Measurements from ENCODE around the gene XPO5.
A peak's percentile ranks its signal among the peaks of the same experiment; 100 is the strongest.

Gene XPO5

DNA sequence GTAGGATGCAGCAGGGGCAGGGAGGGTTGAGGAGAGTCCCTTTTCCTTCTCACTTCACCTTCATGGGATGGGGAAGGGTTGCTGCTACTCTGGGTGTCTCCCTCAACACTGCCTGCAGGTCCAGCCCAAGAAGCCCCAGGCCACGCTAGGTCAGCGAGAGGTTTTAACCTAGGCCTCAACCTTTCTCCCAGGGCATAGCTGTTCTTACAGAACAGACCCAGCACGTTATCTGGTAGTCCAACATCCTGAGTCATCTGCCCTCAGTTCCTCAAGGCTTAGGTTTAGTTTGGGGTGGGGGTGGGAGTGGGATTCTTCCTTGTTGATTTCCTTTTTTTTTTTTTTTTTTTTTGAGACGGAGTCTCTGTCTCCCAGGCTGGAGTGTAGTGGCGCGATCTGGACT, 81.5 kb downstream of the XPO5 start:
- Histone ChIP-seq H3K4me1 (no peaks in the 10 kb centered on the region), H3K4me3 (no peak overlapping the region), H3K27me3 (ENCODE audit: low read depth) (no peaks in the 10 kb centered on the region), H3K36me3 (replicated peaks) (peaks cover 15% of the 10 kb centered on the region), H3K9me3 (no peaks in the 10 kb centered on the region)
- DNase-seq (ENCODE audit: low spot score in 2 of 2) = no peak
- in situ Hi-C loops (cut with MboI; ENCODE audit: low sequenced_read_pairs) = no loop called here

DNA sequence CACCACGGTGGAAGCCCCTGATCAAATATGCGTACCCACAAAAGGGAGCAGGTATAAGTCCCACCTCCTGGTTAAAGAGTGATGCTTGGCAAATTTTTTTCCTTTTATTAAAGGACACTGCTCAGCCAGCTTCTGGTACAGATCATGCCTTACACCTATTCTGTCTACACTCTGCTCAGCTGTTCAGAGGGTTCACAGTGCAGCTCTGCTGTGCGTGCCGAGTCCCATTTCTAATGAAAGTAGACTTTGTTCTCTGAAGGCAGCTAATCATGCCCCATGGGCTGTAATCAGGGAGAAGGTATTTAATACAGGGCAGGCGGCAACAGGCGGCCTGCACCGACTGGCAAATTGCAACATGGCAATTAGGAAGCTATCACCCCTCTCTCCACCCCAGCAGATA, 82.0 kb downstream of the XPO5 start:
- Histone ChIP-seq H3K27me3 (ENCODE audit: low read depth) (no peaks in the 10 kb centered on the region), H3K4me1 (no peaks in the 10 kb centered on the region), H3K36me3 (replicated peaks) (peaks cover 10% of the 10 kb centered on the region), H3K4me3 (no peak overlapping the region), H3K9me3 (no peaks in the 10 kb centered on the region)
- in situ Hi-C loops (cut with MboI; ENCODE audit: low sequenced_read_pairs) = no loop called here
- no peak for DNase-seq (ENCODE audit: low spot score in 2 of 2)

DNA sequence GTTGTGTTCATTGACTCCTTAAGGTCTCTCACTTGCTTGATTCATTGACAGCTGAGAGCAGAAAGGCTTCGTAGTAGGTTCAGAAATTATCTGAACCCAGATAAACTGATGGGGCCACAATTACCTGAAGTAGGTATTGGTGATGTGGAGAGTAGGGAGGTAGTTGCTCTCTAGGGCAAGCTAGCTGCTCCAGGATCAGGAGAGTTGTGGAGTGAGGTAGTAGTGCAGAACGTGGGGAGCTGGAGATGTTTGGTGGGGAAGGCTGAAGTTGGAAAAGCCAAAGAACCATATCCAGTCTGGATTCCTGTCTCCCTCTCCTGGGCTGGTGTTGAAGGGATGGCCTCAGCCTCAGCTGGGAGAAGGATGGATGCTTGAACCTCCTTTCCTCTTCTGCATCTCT, 82.6 kb downstream of the XPO5 start:
- H3K4me1 ChIP-seq = no peaks in the 10 kb centered on the region
- DNase-seq (ENCODE audit: low spot score in 2 of 2) = no peak
- in situ Hi-C loops (cut with MboI; ENCODE audit: low sequenced_read_pairs) = no loop called here
- H3K27me3 ChIP-seq (ENCODE audit: low read depth) = no peaks in the 10 kb centered on the region
- H3K36me3 ChIP-seq (replicated peaks) = peaks cover 4% of the 10 kb centered on the region
- no peak overlapping the region for H3K4me3 ChIP-seq
- no peaks in the 10 kb centered on the region for H3K9me3 ChIP-seq

DNA sequence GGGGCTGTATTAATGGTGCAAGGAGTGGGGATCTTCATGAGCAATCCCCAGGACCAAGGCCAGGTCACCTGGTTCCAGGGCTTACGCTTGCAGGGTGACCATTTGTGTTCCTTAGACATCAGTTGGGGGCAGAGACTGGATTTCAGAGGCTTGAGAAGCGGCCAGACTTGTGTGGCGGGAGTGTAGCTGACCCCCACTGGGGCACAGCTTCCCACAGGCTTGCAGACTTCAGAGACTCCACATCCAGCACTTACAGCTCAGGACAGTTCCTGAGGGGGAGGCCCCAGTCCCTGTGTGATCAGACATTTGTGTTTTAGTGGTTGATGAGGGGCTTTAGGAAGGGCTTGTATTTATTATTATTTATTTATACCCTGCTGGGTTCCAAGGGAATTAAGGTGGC, 83.2 kb downstream of the XPO5 start:
- Histone ChIP-seq H3K4me1 (no peaks in the 10 kb centered on the region), H3K9me3 (no peaks in the 10 kb centered on the region), H3K27me3 (ENCODE audit: low read depth) (no peaks in the 10 kb centered on the region), H3K4me3 (no peak overlapping the region), H3K36me3 (replicated peaks) (0 out of 2 replicates have a peak, but pooled peaks cover 2% of the 10 kb centered on the region)
- in situ Hi-C loops (cut with MboI; ENCODE audit: low sequenced_read_pairs) = no loop called here
- DNase-seq (ENCODE audit: low spot score in 2 of 2) = no peak

DNA sequence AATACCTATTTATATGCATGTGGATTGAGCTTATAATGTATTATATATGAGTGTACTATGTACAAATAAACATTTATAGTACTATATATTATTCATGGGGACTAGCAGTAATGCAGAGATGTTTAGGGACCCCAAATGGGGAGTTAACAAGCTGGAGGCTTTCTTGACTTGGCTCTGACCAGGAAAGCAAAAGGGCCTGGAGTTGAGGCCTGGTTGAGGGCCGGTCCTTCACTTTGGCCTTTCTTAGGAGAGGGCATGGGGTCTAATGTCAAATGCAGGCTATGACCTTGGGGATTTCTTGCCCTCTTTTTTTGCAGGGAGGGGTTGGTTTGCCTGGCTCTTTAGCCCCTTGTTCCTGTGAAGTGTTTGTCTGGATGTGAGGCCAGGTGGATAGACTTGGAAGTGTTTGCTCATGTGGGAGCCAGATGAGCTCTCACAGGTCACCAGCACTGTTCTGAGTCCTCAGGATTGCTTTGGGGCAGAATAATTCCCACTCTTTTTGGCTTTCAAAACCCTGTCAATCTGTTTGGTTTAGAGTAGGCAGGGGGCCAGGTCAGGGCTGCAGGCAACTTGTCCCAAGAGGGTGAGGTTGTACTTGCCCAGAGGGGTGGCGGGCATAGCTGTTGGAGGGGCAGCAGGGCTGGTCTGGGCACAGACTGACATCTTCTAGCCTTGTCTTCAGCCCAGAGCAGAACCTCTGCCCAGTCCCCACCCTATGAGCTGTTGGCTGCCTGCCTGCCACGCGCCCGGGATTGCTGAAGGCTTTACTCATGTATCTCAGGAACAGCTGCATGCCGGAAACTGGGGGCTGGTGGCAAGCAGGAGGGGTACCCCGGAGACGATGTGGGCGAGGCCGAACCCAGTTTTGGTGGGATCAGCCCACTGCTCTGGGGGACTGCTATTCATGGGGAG, 83.8 kb downstream of the XPO5 start:
- in situ Hi-C loops (cut with MboI; ENCODE audit: low sequenced_read_pairs) = no loop called here
- Histone ChIP-seq H3K4me3 (no peak overlapping the region), H3K4me1 (no peaks in the 10 kb centered on the region), H3K36me3 (replicated peaks) (no peaks in the 10 kb centered on the region), H3K27me3 (ENCODE audit: low read depth) (no peaks in the 10 kb centered on the region), H3K9me3 (no peaks in the 10 kb centered on the region)
- no peak for DNase-seq (ENCODE audit: low spot score in 2 of 2)

DNA sequence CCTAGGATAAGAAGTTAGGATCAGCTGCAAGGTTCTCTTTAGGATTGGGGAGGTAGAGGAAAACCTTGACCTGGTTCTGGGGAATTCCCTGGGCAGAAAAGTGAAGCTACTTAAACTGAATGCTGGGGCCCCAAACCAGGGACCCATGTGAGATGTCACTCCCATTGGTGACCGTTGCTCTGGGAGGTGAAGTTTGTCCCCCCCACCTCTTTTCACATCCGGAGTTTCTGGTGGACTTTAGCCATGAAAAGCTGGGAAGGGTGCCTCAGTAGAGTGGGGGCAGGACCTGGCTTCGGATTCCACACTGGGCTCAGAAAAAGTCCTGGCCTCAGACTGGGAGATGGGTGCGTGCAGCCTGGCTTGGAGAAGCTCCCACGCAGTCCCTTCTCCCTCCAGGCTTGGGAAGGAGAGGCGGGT, 85.3 kb downstream of the XPO5 start:
- Histone ChIP-seq H3K4me1 (no peaks in the 10 kb centered on the region), H3K4me3 (no peak overlapping the region), H3K27me3 (ENCODE audit: low read depth) (no peaks in the 10 kb centered on the region), H3K36me3 (replicated peaks) (no peaks in the 10 kb centered on the region), H3K9me3 (no peaks in the 10 kb centered on the region)
- DNase-seq (ENCODE audit: low spot score in 2 of 2) = no peak
- in situ Hi-C loops (cut with MboI; ENCODE audit: low sequenced_read_pairs) = no loop called here

DNA sequence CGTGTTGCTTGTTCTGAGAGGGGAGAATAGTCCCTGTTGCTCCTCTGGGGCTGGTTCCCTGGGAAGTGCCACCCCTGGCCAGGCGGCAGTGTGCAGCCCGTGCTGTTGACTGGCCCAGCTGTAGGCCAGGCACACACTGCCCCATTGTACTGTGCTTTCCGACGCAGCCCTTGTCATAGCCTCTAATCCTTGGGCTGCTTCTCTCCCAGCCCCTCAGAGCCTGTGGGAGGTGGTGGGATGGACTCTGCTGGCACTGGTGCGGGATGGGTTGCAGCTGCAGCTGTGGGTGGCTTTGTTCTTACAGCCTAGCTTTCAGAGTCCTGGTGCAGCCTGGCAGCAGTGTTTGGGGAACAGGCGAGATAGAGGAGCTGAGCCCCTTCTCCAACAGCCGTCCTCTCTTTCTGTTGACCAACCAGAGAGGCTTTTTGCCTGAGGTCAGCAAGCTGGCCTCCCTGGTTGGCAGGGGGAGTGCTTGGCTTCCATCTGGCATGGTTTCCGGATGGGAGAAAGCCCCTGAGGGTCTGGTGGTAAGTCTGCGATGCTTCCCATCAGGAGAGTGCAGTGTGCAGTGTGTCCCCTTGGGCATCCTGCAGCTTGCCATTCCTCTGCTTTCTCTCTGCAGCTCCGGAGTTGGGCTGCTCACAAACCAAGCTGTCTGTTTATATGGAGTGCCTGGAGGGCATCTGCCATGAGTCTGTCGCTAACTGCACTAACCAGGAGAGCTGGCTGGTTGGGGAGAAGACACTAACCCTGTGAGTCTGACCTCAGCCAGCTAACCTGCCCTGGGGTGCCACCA, 86.4 kb downstream of the XPO5 start:
- no peak for DNase-seq (ENCODE audit: low spot score in 2 of 2)
- no peaks in the 10 kb centered on the region for H3K36me3 ChIP-seq (replicated peaks)
- in situ Hi-C loops (cut with MboI; ENCODE audit: low sequenced_read_pairs) = no loop called here
- no peaks in the 10 kb centered on the region for H3K9me3 ChIP-seq
- no peak overlapping the region for H3K4me3 ChIP-seq
- H3K4me1 ChIP-seq = no peaks in the 10 kb centered on the region
- H3K27me3 ChIP-seq (ENCODE audit: low read depth) = no peaks in the 10 kb centered on the region

DNA sequence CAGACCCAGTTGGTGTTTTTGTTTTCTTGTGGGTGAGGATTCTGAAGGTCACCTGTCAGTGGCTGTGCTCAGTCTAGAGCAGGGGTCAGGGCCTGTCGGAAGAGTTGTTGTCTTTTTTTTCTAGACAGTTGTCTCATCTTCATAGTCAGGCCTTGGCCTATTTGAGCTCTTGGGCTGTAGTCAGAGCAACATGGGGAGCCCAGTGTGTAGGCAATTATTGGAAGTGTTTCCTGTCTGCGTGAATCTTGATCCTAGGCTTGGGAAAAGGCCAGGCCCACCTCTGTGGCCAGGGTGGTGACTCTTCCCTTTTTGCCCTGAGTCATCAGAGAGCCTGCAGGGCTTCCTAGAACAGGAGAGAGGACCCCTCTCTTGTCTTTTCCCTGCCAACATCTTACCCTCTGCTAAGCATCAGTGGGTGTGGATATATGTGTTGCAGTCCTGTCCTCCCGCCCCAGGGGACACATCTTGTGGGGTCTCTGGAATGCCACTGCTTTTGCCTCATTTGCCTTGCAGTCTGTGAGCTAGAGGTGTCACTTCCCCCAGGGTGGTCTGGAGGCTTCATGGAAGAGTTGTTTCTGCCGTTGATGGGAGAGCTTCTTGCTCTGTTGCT, 87.1 kb downstream of the XPO5 start:
- in situ Hi-C loops (cut with MboI; ENCODE audit: low sequenced_read_pairs) = no loop called here
- no peaks in the 10 kb centered on the region for H3K36me3 ChIP-seq (replicated peaks)
- no peak for DNase-seq (ENCODE audit: low spot score in 2 of 2)
- no peaks in the 10 kb centered on the region for H3K27me3 ChIP-seq (ENCODE audit: low read depth)
- no peak overlapping the region for H3K4me3 ChIP-seq
- H3K9me3 ChIP-seq = no peaks in the 10 kb centered on the region
- H3K4me1 ChIP-seq = no peaks in the 10 kb centered on the region

DNA sequence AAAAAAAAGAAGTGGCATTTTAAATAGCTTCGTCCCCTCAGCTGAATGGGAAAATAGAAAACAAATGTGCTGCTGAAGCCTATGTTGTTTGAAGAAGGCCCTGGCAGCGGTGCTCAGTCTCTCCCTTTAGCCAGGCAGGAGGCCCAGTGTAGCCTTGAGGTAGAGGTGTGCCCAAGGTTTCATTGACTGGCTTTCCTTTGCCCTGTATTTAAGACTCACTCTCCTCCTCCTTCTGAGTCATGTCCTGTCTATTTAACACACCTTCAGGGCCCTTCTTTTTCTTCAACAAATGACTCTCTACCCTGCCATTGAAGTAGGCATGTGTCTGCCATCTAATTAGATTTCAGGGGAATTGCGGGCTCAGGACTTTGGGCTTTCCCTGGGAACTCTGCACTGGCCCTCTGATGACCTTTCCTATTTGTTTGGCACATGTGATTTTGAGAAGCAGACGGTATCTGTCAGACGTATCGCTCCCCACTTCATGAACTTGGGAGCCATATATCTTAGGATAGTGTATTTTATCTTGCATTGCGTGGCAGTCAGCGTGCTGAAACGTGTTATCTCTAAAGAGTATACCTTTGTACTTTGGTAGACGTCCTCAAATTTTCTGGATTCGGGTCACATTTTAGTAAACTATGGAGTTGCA, 94.1 kb downstream of the XPO5 start:
- no peaks in the 10 kb centered on the region for H3K9me3 ChIP-seq
- no peak for DNase-seq (ENCODE audit: low spot score in 2 of 2)
- peaks cover 8% of the 10 kb centered on the region for H3K4me1 ChIP-seq
- no peaks in the 10 kb centered on the region; the same call in 1 of the 2 replicates for H3K36me3 ChIP-seq (replicated peaks)
- in situ Hi-C loops (cut with MboI; ENCODE audit: low sequenced_read_pairs) = no loop called here
- H3K4me3 ChIP-seq = no peak overlapping the region
- H3K27me3 ChIP-seq (ENCODE audit: low read depth) = no peaks in the 10 kb centered on the region

DNA sequence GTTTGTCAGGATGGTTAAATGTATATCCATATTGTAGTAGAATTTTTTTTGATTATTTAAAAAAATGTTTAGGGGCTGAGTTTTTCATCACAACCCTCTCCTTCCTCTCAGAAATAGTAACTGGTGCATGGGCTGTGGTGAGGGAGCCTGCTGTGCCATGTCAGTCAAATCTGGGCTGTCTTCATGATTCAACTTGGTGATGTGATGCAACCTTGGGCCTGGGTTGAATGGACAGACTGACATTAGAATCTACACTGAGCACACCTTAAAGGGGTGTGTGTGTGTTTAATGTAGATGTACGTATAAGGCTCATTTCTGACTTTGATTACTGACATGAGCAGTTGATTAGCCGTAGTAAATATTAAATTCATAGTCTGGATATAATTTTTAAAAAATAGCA, 94.8 kb downstream of the XPO5 start:
- H3K9me3 ChIP-seq = no peaks in the 10 kb centered on the region
- H3K4me1 ChIP-seq = peaks cover 8% of the 10 kb centered on the region
- H3K27me3 ChIP-seq (ENCODE audit: low read depth) = no peaks in the 10 kb centered on the region
- no peak overlapping the region for H3K4me3 ChIP-seq
- H3K36me3 ChIP-seq (replicated peaks) = no peaks in the 10 kb centered on the region; the same call in 1 of the 2 replicates
- DNase-seq (ENCODE audit: low spot score in 2 of 2) = no peak
- in situ Hi-C loops (cut with MboI; ENCODE audit: low sequenced_read_pairs) = no loop called here

DNA sequence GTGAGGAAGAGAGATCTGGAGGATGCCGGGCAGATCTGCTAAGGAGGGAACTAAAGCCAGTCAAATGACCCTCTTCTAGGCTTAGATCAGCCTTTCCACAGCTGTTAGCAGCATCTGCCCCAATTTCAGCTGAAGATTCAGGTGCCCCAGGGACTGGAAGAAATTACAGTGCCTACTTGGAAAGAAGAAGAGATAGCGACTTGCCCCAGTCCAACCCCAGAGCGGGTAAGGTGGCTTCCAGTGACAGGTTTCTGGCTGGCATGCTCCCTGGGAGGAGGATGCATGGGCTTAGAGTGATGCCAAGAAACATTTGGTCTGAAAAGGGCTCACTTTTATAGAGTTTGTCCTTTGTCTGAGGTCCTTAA, 97.8 kb downstream of the XPO5 start:
- peak overlapping the region; percentile 72 for H3K4me3 ChIP-seq
- no peaks in the 10 kb centered on the region for H3K27me3 ChIP-seq (ENCODE audit: low read depth)
- H3K9me3 ChIP-seq = no peaks in the 10 kb centered on the region
- no peaks in the 10 kb centered on the region; the same call in 1 of the 2 replicates for H3K36me3 ChIP-seq (replicated peaks)
- H3K4me1 ChIP-seq = peaks cover 8% of the 10 kb centered on the region
- in situ Hi-C loops (cut with MboI; ENCODE audit: low sequenced_read_pairs) = no loop called here
- DNase-seq (ENCODE audit: low spot score in 2 of 2) = no peak

DNA sequence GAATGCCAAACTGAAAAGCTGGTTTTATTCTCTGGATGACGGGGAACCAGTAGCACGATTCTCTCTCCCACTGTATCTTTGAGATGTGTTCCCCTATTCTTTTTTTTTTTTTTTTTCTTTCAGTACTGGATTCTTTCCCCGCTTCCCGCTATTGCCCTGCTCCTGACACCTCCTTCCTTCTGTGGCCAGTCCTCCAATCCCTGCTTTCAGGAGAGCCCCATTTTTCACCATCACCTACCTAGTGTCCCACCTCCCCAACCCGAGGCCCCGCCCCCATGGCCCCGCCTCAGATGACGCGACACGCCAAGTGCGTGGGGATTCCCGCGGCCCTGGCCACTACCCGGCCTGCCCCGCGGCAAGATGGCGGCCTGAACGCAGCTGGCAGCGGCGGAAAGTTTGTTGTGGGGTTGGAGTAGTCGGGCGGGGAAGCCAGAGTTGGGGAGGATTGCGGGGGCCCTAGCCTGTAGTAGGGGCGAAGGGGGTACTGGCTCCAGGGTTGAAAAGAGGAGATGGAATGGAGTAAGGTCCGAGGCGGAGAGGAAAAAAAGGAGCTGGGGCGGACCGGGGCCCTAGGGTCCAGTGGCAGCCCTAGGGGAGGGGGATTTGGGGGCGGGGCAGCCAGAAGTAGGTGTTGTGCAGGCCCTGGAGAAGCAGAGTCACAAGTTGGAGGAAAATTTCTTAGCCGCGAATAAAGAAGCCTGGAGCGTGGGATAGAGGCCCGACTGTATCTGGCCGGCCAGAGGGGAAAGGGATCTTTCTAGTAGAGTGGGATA, 98.4 kb downstream of the XPO5 start, which contains the start of gene TJAP1:
TSS of gene TJAP1 (plus strand) at position 336 of the 773 bp plus-strand sequence. CDS start 21,432 bp downstream, outside the sequence.
- Histone ChIP-seq H3K4me3 (peak within 1 kb of the TSS; percentile 72), H3K4me1 (peaks cover 8% of the 10 kb centered on the region), H3K36me3 (replicated peaks) (no peaks in the 10 kb centered on the region; the same call in 1 of the 2 replicates), H3K9me3 (no peaks in the 10 kb centered on the region), H3K27me3 (ENCODE audit: low read depth) (no peaks in the 10 kb centered on the region)
- in situ Hi-C loops (cut with MboI; ENCODE audit: low sequenced_read_pairs) = no loop called here
- DNase-seq (ENCODE audit: low spot score in 2 of 2) = peak; percentile 85 to 98

DNA sequence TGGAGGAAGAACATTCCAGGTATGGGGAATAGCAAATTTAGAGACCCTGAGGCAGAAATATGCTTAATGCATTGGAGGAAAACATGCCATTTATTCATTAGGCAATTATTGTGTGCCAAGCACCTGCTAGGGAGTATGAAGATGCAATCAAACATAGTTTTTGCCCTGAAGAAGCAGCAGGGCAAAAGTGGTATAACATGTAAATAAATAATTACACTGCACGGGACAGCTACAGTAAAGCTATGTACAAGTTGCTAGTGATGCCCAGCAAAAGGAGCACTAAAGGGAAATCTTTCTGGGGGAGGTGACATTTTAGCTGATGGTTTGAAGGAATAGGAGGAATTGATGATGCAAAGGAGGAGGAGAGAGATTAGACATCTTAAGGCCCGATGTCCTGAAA, 99.1 kb downstream of the XPO5 start:
- in situ Hi-C loops (cut with MboI; ENCODE audit: low sequenced_read_pairs) = no loop called here
- Histone ChIP-seq H3K9me3 (no peaks in the 10 kb centered on the region), H3K4me1 (peaks cover 5% of the 10 kb centered on the region), H3K27me3 (ENCODE audit: low read depth) (no peaks in the 10 kb centered on the region), H3K4me3 (peak overlapping the region; percentile 72), H3K36me3 (replicated peaks) (no peaks in the 10 kb centered on the region; the same call in 1 of the 2 replicates)
- DNase-seq (ENCODE audit: low spot score in 2 of 2) = no peak

Data from HAP-1 (cell line).